HEK293 (cell line): ENCODE measurements around the gene IFNGR1.

Experiments
- PRDM1 ChIP-seq: fragments of 450-650 bp; formaldehyde crosslinking; IDR thresholded peaks from 2 replicates; pipeline ENCODE4; 2016; ENCODE audit warnings: missing biosample characterization, missing genetic modification characterization
- SETDB1 ChIP-seq: IDR thresholded peaks from one replicate; pipeline ENCODE4 v1.6.1; 2017; ENCODE audit warnings: mild to moderate bottlenecking, low read length, moderate library complexity, mixed read lengths; ENCODE audit not compliant: insufficient read length
- ZNF24 ChIP-seq: fragments of 450-650 bp; formaldehyde crosslinking; IDR thresholded peaks from 2 replicates; pipeline ENCODE4 v1.5.1; 2016; ENCODE audit warnings: missing biosample characterization, missing genetic modification characterization
- ZNF292 ChIP-seq: fragments of 450-650 bp; formaldehyde crosslinking; IDR thresholded peaks from 2 replicates; pipeline ENCODE4 v1.5.1; 2016; ENCODE audit warnings: low read depth, missing biosample characterization, missing genetic modification characterization, borderline replicate concordance
- ZNF76 ChIP-seq: fragments of 450-650 bp; formaldehyde crosslinking; IDR thresholded peaks from 2 replicates; pipeline ENCODE4; 2016; ENCODE audit warnings: low read depth, missing biosample characterization, missing genetic modification characterization, borderline replicate concordance
- TF ChIP-seq, protein P1 (sequence below): fragments of 450-650 bp; formaldehyde crosslinking; IDR thresholded peaks from 2 replicates; pipeline ENCODE4 v1.5.1; 2016; ENCODE audit warnings: missing biosample characterization, missing genetic modification characterization
- TF ChIP-seq, protein P2 (sequence below): fragments of 450-650 bp; formaldehyde crosslinking; IDR thresholded peaks from 2 replicates; pipeline ENCODE4 v1.5.1; 2016; ENCODE audit warnings: missing biosample characterization, missing genetic modification characterization

- TF ChIP-seq ZNF24 (no peak), ZNF292 (no peak), SETDB1 (peak; percentile 15), PRDM1 (tag by site-specific recombination) (no peak), ZNF76 (tag by site-specific recombination) (no peak)
- TF ChIP-seq, protein P1, sequence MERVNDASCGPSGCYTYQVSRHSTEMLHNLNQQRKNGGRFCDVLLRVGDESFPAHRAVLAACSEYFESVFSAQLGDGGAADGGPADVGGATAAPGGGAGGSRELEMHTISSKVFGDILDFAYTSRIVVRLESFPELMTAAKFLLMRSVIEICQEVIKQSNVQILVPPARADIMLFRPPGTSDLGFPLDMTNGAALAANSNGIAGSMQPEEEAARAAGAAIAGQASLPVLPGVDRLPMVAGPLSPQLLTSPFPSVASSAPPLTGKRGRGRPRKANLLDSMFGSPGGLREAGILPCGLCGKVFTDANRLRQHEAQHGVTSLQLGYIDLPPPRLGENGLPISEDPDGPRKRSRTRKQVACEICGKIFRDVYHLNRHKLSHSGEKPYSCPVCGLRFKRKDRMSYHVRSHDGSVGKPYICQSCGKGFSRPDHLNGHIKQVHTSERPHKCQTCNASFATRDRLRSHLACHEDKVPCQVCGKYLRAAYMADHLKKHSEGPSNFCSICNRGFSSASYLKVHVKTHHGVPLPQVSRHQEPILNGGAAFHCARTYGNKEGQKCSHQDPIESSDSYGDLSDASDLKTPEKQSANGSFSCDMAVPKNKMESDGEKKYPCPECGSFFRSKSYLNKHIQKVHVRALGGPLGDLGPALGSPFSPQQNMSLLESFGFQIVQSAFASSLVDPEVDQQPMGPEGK: no peak
- TF ChIP-seq, protein P2, sequence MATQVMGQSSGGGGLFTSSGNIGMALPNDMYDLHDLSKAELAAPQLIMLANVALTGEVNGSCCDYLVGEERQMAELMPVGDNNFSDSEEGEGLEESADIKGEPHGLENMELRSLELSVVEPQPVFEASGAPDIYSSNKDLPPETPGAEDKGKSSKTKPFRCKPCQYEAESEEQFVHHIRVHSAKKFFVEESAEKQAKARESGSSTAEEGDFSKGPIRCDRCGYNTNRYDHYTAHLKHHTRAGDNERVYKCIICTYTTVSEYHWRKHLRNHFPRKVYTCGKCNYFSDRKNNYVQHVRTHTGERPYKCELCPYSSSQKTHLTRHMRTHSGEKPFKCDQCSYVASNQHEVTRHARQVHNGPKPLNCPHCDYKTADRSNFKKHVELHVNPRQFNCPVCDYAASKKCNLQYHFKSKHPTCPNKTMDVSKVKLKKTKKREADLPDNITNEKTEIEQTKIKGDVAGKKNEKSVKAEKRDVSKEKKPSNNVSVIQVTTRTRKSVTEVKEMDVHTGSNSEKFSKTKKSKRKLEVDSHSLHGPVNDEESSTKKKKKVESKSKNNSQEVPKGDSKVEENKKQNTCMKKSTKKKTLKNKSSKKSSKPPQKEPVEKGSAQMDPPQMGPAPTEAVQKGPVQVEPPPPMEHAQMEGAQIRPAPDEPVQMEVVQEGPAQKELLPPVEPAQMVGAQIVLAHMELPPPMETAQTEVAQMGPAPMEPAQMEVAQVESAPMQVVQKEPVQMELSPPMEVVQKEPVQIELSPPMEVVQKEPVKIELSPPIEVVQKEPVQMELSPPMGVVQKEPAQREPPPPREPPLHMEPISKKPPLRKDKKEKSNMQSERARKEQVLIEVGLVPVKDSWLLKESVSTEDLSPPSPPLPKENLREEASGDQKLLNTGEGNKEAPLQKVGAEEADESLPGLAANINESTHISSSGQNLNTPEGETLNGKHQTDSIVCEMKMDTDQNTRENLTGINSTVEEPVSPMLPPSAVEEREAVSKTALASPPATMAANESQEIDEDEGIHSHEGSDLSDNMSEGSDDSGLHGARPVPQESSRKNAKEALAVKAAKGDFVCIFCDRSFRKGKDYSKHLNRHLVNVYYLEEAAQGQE (tag by site-specific recombination): no peak
These were observed 33.9 kb downstream of the IFNGR1 start for GRCh38 chr6:137185290-137185689.
